Measurements from ENCODE around the gene BTBD18. TPM values are rescaled to one million over a fixed set of nuclear protein-coding genes. Genes with fewer than 3 reads are reported as not detected.

The BTBD18 gene
- total RNA-seq, 1 donor from 2014 or later, result not detected

Other genes with a start within 250 kb of the BTBD18 start
- 115 TPM for gene SLC43A1, start 236.1 kb downstream of the BTBD18 start, total RNA-seq
- 39.3 TPM for gene TIMM10, start 221.1 kb downstream of the BTBD18 start, total RNA-seq
- gene SMTNL1, start 214.2 kb downstream of the BTBD18 start, total RNA-seq, result not detected
- gene UBE2L6, start 184.1 kb downstream of the BTBD18 start, total RNA-seq, result 53.0 TPM
- 1,854 TPM for gene SERPING1, start 154.1 kb downstream of the BTBD18 start, total RNA-seq
- 0.33 TPM for gene YPEL4, start 101.9 kb downstream of the BTBD18 start, total RNA-seq
- gene CLP1, start 94.1 kb downstream of the BTBD18 start, total RNA-seq, result 6.1 TPM
- 26.3 TPM for gene ZDHHC5, start 83.7 kb downstream of the BTBD18 start, total RNA-seq
- 6.1 TPM for gene MED19, start 39.6 kb downstream of the BTBD18 start, total RNA-seq
- gene TMX2, start 39.2 kb downstream of the BTBD18 start, total RNA-seq, result 43.0 TPM
- 67.9 TPM for gene SELENOH, start 10.3 kb downstream of the BTBD18 start, total RNA-seq
- gene CTNND1, start 10.0 kb upstream of the BTBD18 start, total RNA-seq, result 98.1 TPM